HG02943 (cell line): ENCODE measurements around the gene ADD1.

Experiments
- ATAC-seq: cut with Tn5 transposase; IDR thresholded peaks from one replicate; pipeline ENCODE4 v1.9.1; 2021; ENCODE audit warnings: mild to moderate bottlenecking, low read depth, moderate library complexity; ENCODE audit not compliant: unreplicated experiment

ADD1 gene

GRCh38 chr4:2833671-2834000, 10.0 kb upstream of the ADD1 start:
- ATAC-seq, result no peak

GRCh38 chr4:2834001-2834921, 9.4 kb upstream of the ADD1 start:
- ATAC-seq, result no peak

- no peak for ATAC-seq
Observed at GRCh38 chr4:2835978-2836377, 7.7 kb upstream of the ADD1 start.

DNA sequence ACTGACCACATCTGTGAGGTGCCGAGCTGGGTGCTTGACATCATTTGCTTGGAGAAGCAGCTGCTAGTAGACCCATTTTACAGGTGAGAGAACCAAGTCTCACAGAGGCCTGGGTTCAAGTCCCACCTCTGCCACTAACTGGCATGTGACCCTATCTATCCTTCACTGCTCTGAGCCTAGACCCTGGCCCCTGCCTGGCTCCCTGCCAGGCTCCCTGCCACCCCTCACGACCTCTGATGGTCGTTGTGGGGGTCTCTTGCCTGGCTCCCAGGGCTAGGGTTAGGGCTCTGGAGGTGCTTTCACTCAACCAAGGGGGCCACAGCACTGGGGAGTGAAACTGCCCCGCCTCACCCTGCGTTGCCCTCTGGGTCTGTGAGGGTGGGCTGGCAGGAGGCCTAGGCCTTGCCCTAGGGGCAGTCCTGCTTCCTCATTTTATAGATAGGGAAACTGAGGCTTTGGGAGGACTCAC, 7.2 kb upstream of the ADD1 start:
- ATAC-seq, result no peak

DNA sequence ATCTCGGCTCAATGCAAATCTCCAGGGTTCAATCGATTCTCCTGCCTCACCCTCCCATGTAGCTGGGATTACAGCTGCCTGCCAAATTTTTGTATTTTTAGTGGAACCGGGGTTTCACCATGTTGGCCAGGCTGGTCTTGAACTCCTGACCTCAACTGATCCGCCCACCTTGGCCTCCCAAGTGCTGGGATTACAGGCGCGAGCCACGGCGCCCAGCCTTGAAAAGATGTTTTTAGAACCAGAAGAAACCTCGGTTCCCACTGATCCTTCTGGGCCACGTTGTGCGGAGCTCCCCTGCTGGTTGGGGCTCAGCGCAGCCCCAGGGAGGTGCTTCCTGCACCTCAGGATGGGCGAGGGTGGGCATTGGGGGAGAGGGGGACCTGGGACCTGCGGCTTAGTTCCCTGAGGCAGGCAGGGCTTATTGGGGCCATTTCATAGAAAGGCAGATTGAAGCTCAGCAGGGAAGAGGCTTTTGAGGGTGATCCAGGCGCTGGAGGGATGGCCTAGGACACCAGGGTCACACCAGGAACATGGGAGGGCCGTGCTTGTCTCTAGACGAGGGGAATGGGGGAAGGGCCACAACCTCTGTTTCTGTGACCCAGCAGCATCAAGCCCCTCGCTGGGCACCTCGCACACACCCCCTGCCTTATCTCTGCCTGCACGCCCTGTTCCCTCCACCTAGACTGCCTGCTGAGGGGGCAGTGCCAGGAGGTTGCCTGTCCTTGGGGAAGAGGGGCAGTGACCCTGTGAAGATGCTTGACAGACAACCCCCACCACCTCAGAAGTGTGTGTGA, 6.3 kb upstream of the ADD1 start:
- ATAC-seq, result no peak

DNA sequence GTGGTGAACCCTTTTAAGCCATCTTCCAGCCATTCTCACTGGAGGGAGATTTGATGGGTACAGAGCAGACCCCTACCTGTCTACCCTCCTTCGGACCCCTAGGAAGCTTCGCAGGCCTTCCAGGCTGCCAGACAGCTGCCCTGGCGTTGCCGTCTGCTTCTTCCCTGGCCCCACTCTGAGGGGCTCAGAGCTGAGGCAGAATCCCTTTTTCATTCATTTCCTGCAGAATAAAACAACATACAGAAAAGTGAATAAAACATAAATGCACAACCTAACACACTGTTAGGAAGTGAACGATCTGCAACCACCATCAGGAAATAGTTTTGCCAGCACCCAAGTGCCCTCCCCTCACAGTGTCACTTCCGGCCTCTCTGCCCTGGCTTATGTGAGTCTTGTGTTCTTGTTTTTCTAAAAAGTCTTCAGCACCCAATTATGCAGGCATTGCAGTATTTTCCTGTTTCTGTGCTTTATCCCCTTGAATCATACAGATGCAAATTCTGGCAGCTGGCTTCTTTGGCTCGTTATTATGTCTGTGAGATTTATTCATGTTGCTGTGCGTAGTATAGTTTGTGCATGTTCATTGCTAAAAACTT, 5.6 kb upstream of the ADD1 start:
- ATAC-seq, result no peak

DNA sequence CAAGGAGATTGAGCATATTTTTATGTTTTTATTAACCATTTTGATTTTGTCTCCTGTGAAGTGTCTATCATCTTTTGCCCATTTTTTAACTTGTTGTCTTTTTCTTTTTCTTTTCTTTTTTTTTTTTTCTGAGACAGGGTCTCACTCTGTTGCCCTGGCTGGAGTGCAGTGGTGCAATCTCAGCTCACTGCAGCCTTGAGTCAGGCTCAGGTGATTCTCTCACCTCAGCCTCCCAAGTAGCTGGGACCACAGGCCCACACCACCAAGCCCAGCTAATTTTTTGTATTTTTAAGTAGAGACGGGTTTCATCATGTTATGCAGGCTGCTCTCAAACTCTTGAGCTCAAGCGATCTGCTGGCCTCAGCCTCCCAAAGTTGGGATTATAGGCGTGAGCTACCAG, 4.6 kb upstream of the ADD1 start:
- no peak for ATAC-seq

DNA sequence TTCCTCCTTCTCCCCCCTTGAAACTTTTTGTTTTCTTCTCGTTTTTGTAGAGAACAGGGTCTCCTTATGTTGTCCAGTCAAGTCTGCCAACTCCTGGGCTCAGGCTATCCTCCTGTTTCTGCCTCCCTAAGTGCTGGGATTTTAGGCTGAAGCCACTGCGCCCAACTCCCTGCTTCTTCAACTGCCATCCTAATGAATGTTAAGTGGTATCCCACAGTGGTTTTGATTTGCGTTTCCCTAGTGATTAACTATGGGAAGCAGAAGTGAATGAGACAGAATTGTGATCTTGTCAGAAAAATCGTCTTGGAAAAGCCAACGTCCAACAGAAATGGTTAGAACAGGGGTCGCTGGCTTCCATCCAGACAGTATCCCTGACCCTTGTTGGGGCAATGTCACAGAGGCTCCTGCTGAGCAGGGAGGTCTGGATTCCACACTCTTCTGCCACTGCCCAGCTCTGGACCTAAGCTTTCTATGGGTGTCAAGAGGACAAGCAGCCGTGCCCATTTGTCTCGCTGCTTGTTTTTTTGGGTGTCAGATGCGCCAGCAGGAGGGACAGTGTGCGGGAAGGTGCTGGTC, 869 bp upstream of the ADD1 start:
- no peak for ATAC-seq

DNA sequence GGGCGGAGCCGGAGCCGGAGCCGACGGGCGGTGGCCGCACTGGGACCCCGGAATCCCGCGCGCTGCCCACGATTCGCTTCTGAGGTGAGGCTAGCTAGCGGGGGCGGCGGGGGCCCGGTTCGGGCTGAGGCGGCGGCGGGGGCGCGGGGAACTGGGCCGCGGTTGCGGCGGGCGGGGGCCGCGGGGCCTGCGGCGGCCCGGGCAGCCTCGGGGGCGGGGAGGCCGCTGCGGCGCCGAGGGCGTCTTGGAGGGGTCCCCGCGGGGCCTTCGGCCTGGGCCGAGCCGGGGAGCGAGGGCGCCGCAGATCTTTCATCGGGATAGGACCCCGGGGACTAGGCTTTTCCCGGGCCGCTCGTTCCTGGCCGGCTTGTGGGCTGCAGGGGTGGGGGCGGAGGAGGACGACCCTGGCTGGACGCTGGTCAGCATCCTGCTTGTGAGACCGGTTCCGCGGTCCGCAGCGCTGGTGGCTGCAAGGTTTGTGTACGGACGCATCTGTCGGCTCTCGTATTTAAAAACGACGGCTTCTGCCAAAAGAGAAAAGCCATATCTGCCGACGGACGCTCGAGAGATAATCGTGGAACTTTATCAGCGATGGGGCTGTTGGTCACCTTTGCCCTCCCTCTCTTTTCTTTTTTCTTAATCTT, 419 bp downstream of the ADD1 start:
- no peak for ATAC-seq

- no peak for ATAC-seq
Observed at GRCh38 chr4:2846172-2846571, 2.5 kb downstream of the ADD1 start.

GRCh38 chr4:2847302-2847871, 3.7 kb downstream of the ADD1 start:
- ATAC-seq, result no peak

DNA sequence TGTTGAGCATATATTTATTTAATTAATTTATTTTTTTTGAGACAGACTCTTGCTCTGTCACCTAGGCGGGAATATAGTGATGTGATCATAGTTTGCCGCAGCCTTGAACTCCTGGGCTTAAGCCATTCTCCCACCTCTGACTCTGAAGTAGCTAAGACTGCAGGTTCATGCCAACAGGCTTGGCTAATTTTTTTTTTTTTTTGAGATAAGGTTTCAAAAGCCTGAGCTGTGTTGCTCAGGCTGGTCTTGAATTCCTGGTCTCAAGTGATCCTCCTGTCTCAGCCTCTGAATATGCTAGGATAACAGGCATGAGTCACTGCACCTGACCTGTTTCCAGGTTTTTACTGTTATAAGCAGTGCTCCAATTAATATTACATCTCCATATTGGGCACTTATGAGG, 4.8 kb downstream of the ADD1 start:
- no peak for ATAC-seq

GRCh38 chr4:2849267-2850152, 5.9 kb downstream of the ADD1 start:
- no peak for ATAC-seq

- ATAC-seq, result no peak
Observed at GRCh38 chr4:2850966-2851798, 7.5 kb downstream of the ADD1 start.

GRCh38 chr4:2852481-2852921, 8.9 kb downstream of the ADD1 start:
- no peak for ATAC-seq

DNA sequence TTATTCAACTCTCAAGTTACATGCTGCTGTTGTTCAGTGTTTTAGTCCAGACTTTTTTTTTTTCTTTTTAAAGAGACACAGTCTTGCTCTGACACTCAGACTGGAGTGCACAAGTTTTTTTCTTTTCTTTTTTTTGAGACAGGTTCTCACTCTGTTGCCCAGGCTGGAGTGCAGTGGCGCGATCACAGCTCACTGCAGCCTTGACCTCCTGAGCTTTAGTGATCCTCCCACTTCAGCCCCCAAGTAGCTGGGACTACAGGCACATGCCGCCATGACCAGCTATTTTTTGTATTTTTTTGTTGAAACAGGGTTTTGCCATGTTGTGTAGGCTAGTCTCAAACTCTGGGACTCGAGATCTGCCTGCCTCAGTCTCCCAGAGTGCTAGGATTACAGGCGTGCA, 11.9 kb downstream of the ADD1 start:
- no peak for ATAC-seq

DNA sequence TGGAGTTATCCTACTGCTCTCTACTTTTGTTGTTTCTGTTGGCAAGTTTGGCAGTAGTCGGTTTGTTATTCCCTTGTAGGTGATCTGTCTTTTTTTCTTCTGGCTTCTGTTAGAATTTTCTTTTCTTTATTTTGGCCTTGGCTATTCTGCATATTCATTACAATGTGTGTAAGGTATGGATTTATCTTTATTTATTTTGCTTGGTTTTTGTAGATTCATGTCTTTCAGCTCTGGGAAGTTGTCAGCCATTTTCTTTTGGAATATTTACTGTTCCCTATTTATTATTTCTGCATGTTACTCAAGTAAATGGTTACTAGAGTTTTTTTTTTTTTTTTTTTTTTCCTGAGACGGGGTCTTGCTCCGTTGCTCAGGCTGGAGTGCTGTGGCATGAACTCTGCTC, 12.6 kb downstream of the ADD1 start:
- ATAC-seq, result no peak

DNA sequence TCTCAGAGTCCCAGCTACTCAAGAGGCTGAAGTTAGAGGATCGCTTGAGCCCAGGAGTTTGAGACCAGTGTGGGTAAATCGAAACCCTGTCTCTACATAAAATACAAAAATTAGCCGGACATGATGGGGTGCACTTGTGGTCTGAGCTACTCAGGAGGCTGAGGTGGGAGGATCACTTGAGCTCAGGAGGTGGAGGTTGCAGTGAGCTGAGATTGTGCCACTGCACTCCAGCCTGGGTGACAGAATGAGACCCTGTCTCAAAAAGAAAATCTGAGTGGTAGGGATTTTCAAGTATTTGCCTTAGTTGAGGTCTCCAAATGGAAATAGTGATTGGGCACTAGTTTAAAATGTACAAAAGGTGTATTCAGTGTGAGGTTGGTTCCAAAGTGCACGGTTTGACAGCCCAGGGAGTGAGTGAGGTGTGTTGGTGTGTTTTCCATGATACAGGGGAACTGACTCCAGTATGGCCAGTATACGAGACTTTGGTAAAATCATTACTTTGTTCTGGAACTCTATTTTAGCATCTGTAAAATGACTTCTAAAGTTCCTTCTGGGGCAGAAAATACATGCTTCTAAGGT, 13.8 kb downstream of the ADD1 start:
- no peak for ATAC-seq
